HCT116 (cell line): ENCODE data around the gene PPP2R2D. TPM values are rescaled to one million over a fixed set of nuclear protein-coding genes. Genes with fewer than 3 reads are reported as not detected.

Experiments used
- ATAC-seq: fragments of 200-7000 bp; cut with Tn5 transposase; 2 replicates; pipeline ENCODE4 v1.9.1; 2020; ENCODE audit warnings: mild to moderate bottlenecking, moderate library complexity
- BruUV-seq: library from RNA; stranded (reverse); fragments of 400-500 nt; replicated peaks from 2 replicates; lab custom pipeline; 2021; lab: Mats Ljungman, UMichigan
- CTCF ChIA-PET: fragments of 300-600 bp; sonication (Branson Sonifier 250); formaldehyde crosslinking; loops from one replicate; lab custom pipeline; 2021; ENCODE audit warnings: antibody characterized with exemption; lab: Charles Lee
- POLR2A ChIA-PET: fragments of 300-600, 350-600 bp; sonication (Branson Sonifier 250); formaldehyde crosslinking; loops from one replicate; lab custom pipeline; 2021; ENCODE audit warnings: antibody characterized with exemption; lab: Charles Lee
- RAD21 ChIA-PET, 2 experiments: fragments of 300-600 bp; sonication (Branson Sonifier 250); formaldehyde crosslinking; loops; one replicate each; lab custom pipeline; 2023; ENCODE audit warnings: low total read pairs in 2 of 2; ENCODE audit not compliant: uncharacterized antibody in 2 of 2, unreplicated experiment in 2 of 2, low non-redundant PET in 1 of 2; lab: Charles Lee
- DNase-seq: peaks from one replicate; pipeline ENCODE4 v3.0.0-alpha.2; 2010; ENCODE audit warnings: low read depth, low spot score
- H2AFZ ChIP-seq: fragments of 200-600 bp; shearing (Covaris generic), sonication (generic); 2 replicates; pipeline ENCODE4 v1.6.1; 2017; ENCODE audit warnings: low read depth, mixed run types, mixed read lengths, antibody characterized with exemption, low read length; ENCODE audit not compliant: poor library complexity, severe bottlenecking
- H3K27ac ChIP-seq: 2 replicates; pipeline ENCODE4 v1.5.1; 2012; ENCODE audit warnings: low read depth, low read length
- H3K27me3 ChIP-seq: fragments of 200-600 bp; sonication (generic); 2 replicates; pipeline ENCODE4 v1.6.1; 2016; ENCODE audit warnings: mixed run types, low read length, mixed read lengths; ENCODE audit not compliant: insufficient read depth
- H3K36me3 ChIP-seq, 2 experiments: fragments of 200-500 bp in 1 of 2; fragments of 200-600 bp in 1 of 2; sonication (Bioruptor generic) in 1 of 2; sonication (generic) in 1 of 2; 2 replicates each; pipeline versions ENCODE4 v1.5.1 to v1.6.1; 2014 to 2016; ENCODE audit warnings: low read length in 2 of 2, inconsistent platforms in 1 of 2, mixed read lengths in 1 of 2, mixed run types in 1 of 2; ENCODE audit not compliant: insufficient read depth in 2 of 2, control insufficient read depth in 1 of 2
- H3K4me1 ChIP-seq, 2 experiments: fragments of 200-600 bp in 1 of 2; sonication (generic) in 1 of 2; 2 replicates each; pipeline versions ENCODE4 v1.5.1 to v1.6.1; 2012 to 2017; ENCODE audit warnings: low read length in 2 of 2, inconsistent platforms in 1 of 2, mild to moderate bottlenecking in 1 of 2, mixed read lengths in 1 of 2, mixed run types in 1 of 2, moderate library complexity in 1 of 2; ENCODE audit not compliant: insufficient read depth in 2 of 2, control insufficient read depth in 1 of 2
- H3K4me2 ChIP-seq: fragments of 200-600 bp; sonication (generic); 2 replicates; pipeline ENCODE4 v1.6.1; 2017; ENCODE audit warnings: mixed run types, low read length, mixed read lengths
- H3K4me3 ChIP-seq, 2 experiments: fragments of 200-600 bp in 1 of 2; sonication (generic) in 1 of 2; replicated peaks in 1 of 2; 2 replicates each; pipeline ENCODE4 v1.5.1; 2011 to 2016; ENCODE audit warnings: low read length in 2 of 2, control low read depth in 1 of 2, low read depth in 1 of 2, mild to moderate bottlenecking in 1 of 2, mixed read lengths in 1 of 2, mixed run types in 1 of 2
- H3K79me2 ChIP-seq: fragments of 200-600 bp; sonication (generic); 2 replicates; pipeline ENCODE4 v1.6.1; 2017; ENCODE audit warnings: mild to moderate bottlenecking, mixed run types, low read length, moderate library complexity, mixed read lengths; ENCODE audit not compliant: insufficient read depth
- H3K9ac ChIP-seq: fragments of 200-600 bp; sonication (generic); 2 replicates; pipeline ENCODE4 v1.6.1; 2016; ENCODE audit warnings: low read length, mixed read lengths
- H3K9me2 ChIP-seq: fragments of 200-600 bp; sonication (generic), shearing (Covaris generic); 2 replicates; pipeline ENCODE4 v1.6.1; 2017; ENCODE audit warnings: mixed run types, mild to moderate bottlenecking, moderate library complexity; ENCODE audit not compliant: insufficient read depth
- H3K9me3 ChIP-seq, 2 experiments: fragments of 200-500 bp in 1 of 2; fragments of 200-600 bp in 1 of 2; sonication (Bioruptor generic) in 1 of 2; sonication (generic) in 1 of 2; 2 replicates each; pipeline ENCODE4 v1.6.1; 2014 to 2017; ENCODE audit warnings: low read length in 2 of 2, mixed read lengths in 2 of 2, inconsistent platforms in 1 of 2, low read depth in 1 of 2, mild to moderate bottlenecking in 1 of 2, mixed run types in 1 of 2, moderate library complexity in 1 of 2; ENCODE audit not compliant: control insufficient read depth in 1 of 2, insufficient read depth in 1 of 2
- H4K20me1 ChIP-seq: fragments of 200-600 bp; sonication (generic), shearing (Covaris generic); 2 replicates; pipeline ENCODE4 v1.6.1; 2017; ENCODE audit warnings: mixed run types, mild to moderate bottlenecking, moderate library complexity; ENCODE audit not compliant: insufficient read depth
- ATF3 ChIP-seq: IDR thresholded peaks from 2 replicates; pipeline ENCODE4 v1.6.1; 2012
- ELF1 ChIP-seq: IDR thresholded peaks from 2 replicates; pipeline ENCODE4 v1.6.1; 2012; ENCODE audit warnings: low read depth, borderline replicate concordance
- EZH2phosphoT487 ChIP-seq: fragments of 200-600 bp; IDR thresholded peaks from 2 replicates; pipeline ENCODE4 v1.6.1; 2018; ENCODE audit warnings: antibody characterized with exemption, borderline replicate concordance
- FOSL1 ChIP-seq: IDR thresholded peaks from 2 replicates; pipeline ENCODE4 v1.6.1; 2012; ENCODE audit warnings: low read depth
- MAX ChIP-seq: IDR thresholded peaks from 2 replicates; pipeline ENCODE4 v1.6.1; 2012
- RAD21 ChIP-seq: IDR thresholded peaks from 2 replicates; pipeline ENCODE4 v1.6.1; 2012; ENCODE audit warnings: low read depth, mild to moderate bottlenecking
- SRF ChIP-seq: IDR thresholded peaks from 2 replicates; pipeline ENCODE4 v1.6.1; 2012; ENCODE audit warnings: low read depth
- ZBTB33 ChIP-seq: IDR thresholded peaks from 2 replicates; pipeline ENCODE4 v1.6.1; 2011; ENCODE audit warnings: mild to moderate bottlenecking, low read length, moderate library complexity; ENCODE audit not compliant: insufficient replicate concordance; ENCODE audit errors: extremely low read depth
- ZNF274 ChIP-seq: fragments of 200-500 bp; sonication (Bioruptor generic); IDR thresholded peaks from 2 replicates; pipeline ENCODE4 v1.6.1; 2014; ENCODE audit warnings: mild to moderate bottlenecking, low read depth, low read length, inconsistent platforms
- intact Hi-C: fragments of 100-400 bp; cut with micrococcal nuclease; formaldehyde crosslinking; loops from 2 replicates; pipeline ENCODE4 v1.10.0; 2022
- total RNA-seq: library from RNA; stranded (reverse); gene quantifications from one replicate; pipeline ENCODE4 v1.2.1, GENCODE V29; 2021; ENCODE audit not compliant: unreplicated experiment

PPP2R2D gene
- total RNA-seq, 1 experiment from 2014 or later, result 18.1 TPM

- no peaks in the 10 kb centered on the region for H3K27me3 ChIP-seq
- H3K79me2 ChIP-seq, result peaks cover 24% of the 10 kb centered on the region
- ATAC-seq (no peak), DNase-seq (no peak)
- H3K9ac ChIP-seq, result no peak overlapping the region
- H2AFZ ChIP-seq, result no peak overlapping the region
- no peak for TF ChIP-seq SRF
- TF ChIP-seq ELF1, result no peak
- no peak for TF ChIP-seq RAD21
- no peak for TF ChIP-seq FOSL1
- no peak for TF ChIP-seq EZH2phosphoT487
- H3K4me3 ChIP-seq, result no peak overlapping the region
- H3K36me3 ChIP-seq, result no peaks in the 10 kb centered on the region
- no TSS peak for BruUV-seq
- H3K27ac ChIP-seq, result no peak overlapping the region
- no peaks in the 10 kb centered on the region for H4K20me1 ChIP-seq
- no peaks in the 10 kb centered on the region for H3K9me3 ChIP-seq
- no peaks in the 10 kb centered on the region for H3K9me2 ChIP-seq
- ChIA-PET CTCF (no interaction called here), POLR2A (no interaction called here), RAD21 (no interaction called here)
- H3K4me1 ChIP-seq, result peaks cover 15 to 27% of the 10 kb centered on the region in 2 experiments
- H3K4me2 ChIP-seq, result no peak overlapping the region
- intact Hi-C loops, result no loop called here
Measured at GRCh38 chr10:131898713-131899112, 2.1 kb upstream of the PPP2R2D start.

- no peak overlapping the region for H2AFZ ChIP-seq
- DNase-seq, result no peak
- no peaks in the 10 kb centered on the region for H3K9me3 ChIP-seq
- RAD21 ChIA-PET, result no interaction called here
- no peaks in the 10 kb centered on the region for H4K20me1 ChIP-seq
- no peak for TF ChIP-seq MAX
- TF ChIP-seq ATF3, result no peak
- TF ChIP-seq ZBTB33, result no peak
- TF ChIP-seq ZNF274, result no peak
- H3K9me2 ChIP-seq, result no peaks in the 10 kb centered on the region
- POLR2A ChIA-PET, result no interaction called here
- no peak for ATAC-seq
- H3K4me3 ChIP-seq, result no peak overlapping the region
- H3K79me2 ChIP-seq, result peaks cover 26% of the 10 kb centered on the region
- H3K27me3 ChIP-seq, result no peaks in the 10 kb centered on the region
- H3K36me3 ChIP-seq, result no peaks in the 10 kb centered on the region
- CTCF ChIA-PET, result interaction anchor here (1.6 kb wide), 1 partner anchor 7 kb away, joined by 3 read pairs; no protein-coding TSS in a partner anchor
- no peak overlapping the region for H3K9ac ChIP-seq
- H3K27ac ChIP-seq, result no peak overlapping the region
- H3K4me2 ChIP-seq, result peak overlapping the region; percentile 88; the same call in 1 of the 2 replicates
- intact Hi-C loops, result no loop called here
- no TSS peak for BruUV-seq
- peaks cover 15 to 30% of the 10 kb centered on the region in 2 experiments for H3K4me1 ChIP-seq
Measured at GRCh38 chr10:131899116-131899690, 1.6 kb upstream of the PPP2R2D start.
